Loucy (cell line): ENCODE data around the gene GPR39.

Experiments used
- H2AFZ ChIP-seq: fragments of 200-600 bp; sonication (generic); 2 replicates; pipeline ENCODE4 v1.6.0; 2016; ENCODE audit warnings: antibody characterized with exemption, mild to moderate bottlenecking, low read length, moderate library complexity
- H3F3A ChIP-seq: fragments of 200-600 bp; 2 replicates; pipeline ENCODE4 v1.6.0; 2016; ENCODE audit warnings: antibody characterized with exemption, low read depth, mild to moderate bottlenecking
- H3K27me3 ChIP-seq: fragments of 200-600 bp; sonication (generic); 2 replicates; pipeline ENCODE4 v1.6.1; 2014; ENCODE audit warnings: low read length, mild to moderate bottlenecking; ENCODE audit not compliant: insufficient read depth, poor library complexity, severe bottlenecking
- H3K36me3 ChIP-seq: fragments of 200-600 bp; sonication (generic); 2 replicates; pipeline ENCODE4 v1.6.1; 2016; ENCODE audit warnings: low read length; ENCODE audit not compliant: insufficient read depth
- H3K4me1 ChIP-seq: fragments of 200-600 bp; sonication (generic); 2 replicates; pipeline ENCODE4 v1.5.1; 2014; ENCODE audit warnings: low read length, mild to moderate bottlenecking; ENCODE audit not compliant: insufficient read depth, poor library complexity, severe bottlenecking
- H3K4me2 ChIP-seq: fragments of 200-600 bp; sonication (generic); 2 replicates; pipeline ENCODE4 v1.6.0; 2014; ENCODE audit warnings: antibody characterized with exemption, low read length, low read depth, mild to moderate bottlenecking; ENCODE audit not compliant: poor library complexity, severe bottlenecking
- H3K4me3 ChIP-seq: fragments of 200-600 bp; sonication (generic); 2 replicates; pipeline ENCODE4 v1.5.1; 2014; ENCODE audit warnings: low read length, mild to moderate bottlenecking, mixed read lengths; ENCODE audit not compliant: poor library complexity, severe bottlenecking
- H3K79me2 ChIP-seq: fragments of 200-600 bp; sonication (generic); 2 replicates; pipeline ENCODE4 v1.6.1; 2014; ENCODE audit warnings: low read length; ENCODE audit not compliant: insufficient read depth
- H3K9ac ChIP-seq: fragments of 200-600 bp; sonication (generic); 2 replicates; pipeline ENCODE4 v1.6.0; 2014; ENCODE audit warnings: mild to moderate bottlenecking, low read depth, low read length, moderate library complexity; ENCODE audit not compliant: poor library complexity, severe bottlenecking
- H3K9me2 ChIP-seq: fragments of 200-600 bp; sonication (generic); replicated peaks from 2 replicates; pipeline ENCODE4 v1.6.1; 2016; ENCODE audit warnings: low read depth, low read length, mixed read lengths
- H3K9me3 ChIP-seq: fragments of 200-600 bp; sonication (generic); 2 replicates; pipeline ENCODE4 v1.6.1; 2014; ENCODE audit warnings: mild to moderate bottlenecking, antibody characterized with exemption, low read length, low read depth; ENCODE audit not compliant: insufficient read depth
- H4K20me1 ChIP-seq: fragments of 200-600 bp; sonication (generic); 2 replicates; pipeline ENCODE4 v1.6.0; 2014; ENCODE audit warnings: antibody characterized with exemption, low read length, mild to moderate bottlenecking; ENCODE audit not compliant: insufficient read depth, poor library complexity, severe bottlenecking
- EZH2phosphoT487 ChIP-seq: fragments of 200-600 bp; IDR thresholded peaks from 2 replicates; pipeline ENCODE4 v1.6.1; 2018; ENCODE audit warnings: antibody characterized with exemption, mild to moderate bottlenecking, moderate library complexity, borderline replicate concordance
- TF ChIP-seq, protein P1 (sequence below): fragments of 200-600 bp; sonication (generic); conservative IDR thresholded peaks from 2 replicates; pipeline ENCODE4 v1.5.1; 2014; ENCODE audit warnings: mild to moderate bottlenecking, antibody characterized with exemption, low read length

The GPR39 gene

GRCh38 chr2:132400169-132400900 is 16.3 kb upstream of the GPR39 start:
- Histone ChIP-seq H3F3A (no peaks in the 10 kb centered on the region), H3K4me3 (no peak overlapping the region), H3K4me1 (no peaks in the 10 kb centered on the region), H3K9ac (no peak overlapping the region), H3K9me3 (no peaks in the 10 kb centered on the region), H3K36me3 (no peaks in the 10 kb centered on the region), H2AFZ (no peak overlapping the region), H3K79me2 (no peaks in the 10 kb centered on the region), H4K20me1 (no peaks in the 10 kb centered on the region), H3K27me3 (no peaks in the 10 kb centered on the region), H3K9me2 (no peaks in the 10 kb centered on the region), H3K4me2 (no peak overlapping the region)
- TF ChIP-seq EZH2phosphoT487: no peak
- TF ChIP-seq, protein P1, sequence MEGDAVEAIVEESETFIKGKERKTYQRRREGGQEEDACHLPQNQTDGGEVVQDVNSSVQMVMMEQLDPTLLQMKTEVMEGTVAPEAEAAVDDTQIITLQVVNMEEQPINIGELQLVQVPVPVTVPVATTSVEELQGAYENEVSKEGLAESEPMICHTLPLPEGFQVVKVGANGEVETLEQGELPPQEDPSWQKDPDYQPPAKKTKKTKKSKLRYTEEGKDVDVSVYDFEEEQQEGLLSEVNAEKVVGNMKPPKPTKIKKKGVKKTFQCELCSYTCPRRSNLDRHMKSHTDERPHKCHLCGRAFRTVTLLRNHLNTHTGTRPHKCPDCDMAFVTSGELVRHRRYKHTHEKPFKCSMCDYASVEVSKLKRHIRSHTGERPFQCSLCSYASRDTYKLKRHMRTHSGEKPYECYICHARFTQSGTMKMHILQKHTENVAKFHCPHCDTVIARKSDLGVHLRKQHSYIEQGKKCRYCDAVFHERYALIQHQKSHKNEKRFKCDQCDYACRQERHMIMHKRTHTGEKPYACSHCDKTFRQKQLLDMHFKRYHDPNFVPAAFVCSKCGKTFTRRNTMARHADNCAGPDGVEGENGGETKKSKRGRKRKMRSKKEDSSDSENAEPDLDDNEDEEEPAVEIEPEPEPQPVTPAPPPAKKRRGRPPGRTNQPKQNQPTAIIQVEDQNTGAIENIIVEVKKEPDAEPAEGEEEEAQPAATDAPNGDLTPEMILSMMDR: no peak

DNA sequence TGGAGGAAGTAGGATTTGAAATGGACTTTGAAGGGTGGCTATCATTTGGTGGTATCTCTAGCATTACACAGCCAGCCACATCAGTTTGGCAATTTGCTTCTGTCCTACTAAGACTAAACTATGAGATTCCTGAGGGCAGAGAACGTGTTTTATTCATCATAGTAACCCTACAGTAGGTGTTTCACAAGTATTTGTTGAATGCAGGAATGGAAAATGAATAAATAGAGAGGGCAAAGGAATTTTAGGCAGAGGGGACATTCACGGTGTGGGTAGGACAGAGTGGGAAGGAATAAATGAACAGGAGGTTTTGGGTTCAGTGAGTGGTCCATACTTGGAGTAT is 15.7 kb upstream of the GPR39 start:
- no peak for TF ChIP-seq EZH2phosphoT487
- TF ChIP-seq, protein P1: no peak
- Histone ChIP-seq H3K9ac (no peak overlapping the region), H3K4me1 (no peaks in the 10 kb centered on the region), H3K9me2 (no peaks in the 10 kb centered on the region), H3K27me3 (no peaks in the 10 kb centered on the region), H2AFZ (no peak overlapping the region), H3K79me2 (no peaks in the 10 kb centered on the region), H3K4me3 (no peak overlapping the region), H3K9me3 (no peaks in the 10 kb centered on the region), H4K20me1 (no peaks in the 10 kb centered on the region), H3F3A (no peaks in the 10 kb centered on the region), H3K4me2 (no peak overlapping the region), H3K36me3 (no peaks in the 10 kb centered on the region)

DNA sequence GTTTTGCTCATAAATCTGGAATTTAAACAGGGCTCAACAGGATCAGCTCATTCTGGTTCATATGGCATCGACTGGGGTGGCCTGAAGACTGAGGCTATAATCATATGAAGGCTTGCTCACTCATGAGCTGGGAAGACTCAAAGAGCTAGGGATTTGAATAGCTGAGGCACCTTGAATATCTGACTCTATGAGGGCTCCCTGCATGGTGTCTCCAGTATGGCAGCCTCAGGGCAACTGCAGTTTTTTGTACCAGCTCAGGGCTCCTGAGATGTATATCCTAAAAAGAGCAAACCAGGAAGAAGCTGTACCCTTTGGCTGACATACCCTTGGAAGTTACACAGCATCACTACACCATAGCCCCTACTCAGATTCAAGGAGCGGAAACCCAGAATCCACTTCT is 15.3 kb upstream of the GPR39 start:
- Histone ChIP-seq H2AFZ (no peak overlapping the region), H3F3A (no peaks in the 10 kb centered on the region), H3K4me2 (no peak overlapping the region), H3K9ac (no peak overlapping the region), H3K9me2 (no peaks in the 10 kb centered on the region), H3K4me3 (no peak overlapping the region), H3K27me3 (no peaks in the 10 kb centered on the region), H4K20me1 (no peaks in the 10 kb centered on the region), H3K9me3 (no peaks in the 10 kb centered on the region), H3K36me3 (no peaks in the 10 kb centered on the region), H3K79me2 (no peaks in the 10 kb centered on the region), H3K4me1 (no peaks in the 10 kb centered on the region)
- no peak for TF ChIP-seq EZH2phosphoT487
- TF ChIP-seq, protein P1: no peak
